ENCODE measurements around the gene MBOAT7.

DNA sequence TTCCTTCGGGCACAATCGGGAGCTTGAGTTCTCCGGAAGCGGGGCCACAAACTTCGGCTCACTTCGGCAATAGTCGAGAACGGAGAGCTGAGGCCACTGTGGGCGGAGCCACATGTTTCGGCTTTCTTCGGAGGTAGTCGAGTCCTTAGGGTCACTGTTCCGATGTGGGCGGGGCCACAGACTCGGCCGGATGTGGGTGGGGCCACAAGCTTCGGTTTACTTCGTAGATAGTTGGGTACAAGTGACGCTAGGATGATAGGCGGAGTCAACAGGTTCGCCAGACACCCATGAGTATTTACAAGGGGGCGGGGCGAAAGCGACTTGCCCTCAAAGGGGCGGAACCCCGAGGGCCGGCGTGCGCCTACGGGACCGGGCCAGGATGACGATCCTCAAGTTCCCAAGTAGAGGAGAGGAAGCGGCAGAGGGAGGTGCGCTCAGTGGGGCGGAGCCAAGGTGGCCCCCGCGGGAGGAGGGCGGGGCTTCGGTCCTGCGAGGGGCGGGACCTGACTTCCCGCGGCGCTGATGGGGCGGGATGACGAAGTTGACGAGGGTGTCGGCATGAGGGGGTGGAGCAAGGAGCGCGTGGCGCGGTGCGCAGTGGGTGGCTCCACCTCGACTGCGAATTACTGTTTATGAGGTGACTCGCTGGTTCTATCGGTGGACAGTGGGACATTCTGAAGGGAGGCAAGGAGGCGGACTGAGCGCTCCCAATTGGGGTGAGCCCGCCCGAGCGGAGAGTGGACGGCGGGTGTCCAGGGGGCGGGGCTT lies 539 bp upstream of the MBOAT7 start:
- TF ChIP-seq POLR2AphosphoS5 (IDR thresholded peaks at IDR 0.05) = peak in 2 of 3 donors; percentile 78 to 82
- TF ChIP-seq POLR2A (IDR thresholded peaks at IDR 0.05) = peak in 1 of 4 donors; percentile 23

All from stomach (tissue), 4 donors.